ENCODE data around the gene CT45A2.
"Not testable (repeated sequence)": the region's sequence is repeated elsewhere in the genome, so short reads cannot be mapped to it uniquely, and the experiment has no call there.

The CT45A2 gene, protein sequence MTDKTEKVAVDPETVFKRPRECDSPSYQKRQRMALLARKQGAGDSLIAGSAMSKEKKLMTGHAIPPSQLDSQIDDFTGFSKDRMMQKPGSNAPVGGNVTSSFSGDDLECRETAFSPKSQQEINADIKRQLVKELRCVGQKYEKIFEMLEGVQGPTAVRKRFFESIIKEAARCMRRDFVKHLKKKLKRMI

DNA sequence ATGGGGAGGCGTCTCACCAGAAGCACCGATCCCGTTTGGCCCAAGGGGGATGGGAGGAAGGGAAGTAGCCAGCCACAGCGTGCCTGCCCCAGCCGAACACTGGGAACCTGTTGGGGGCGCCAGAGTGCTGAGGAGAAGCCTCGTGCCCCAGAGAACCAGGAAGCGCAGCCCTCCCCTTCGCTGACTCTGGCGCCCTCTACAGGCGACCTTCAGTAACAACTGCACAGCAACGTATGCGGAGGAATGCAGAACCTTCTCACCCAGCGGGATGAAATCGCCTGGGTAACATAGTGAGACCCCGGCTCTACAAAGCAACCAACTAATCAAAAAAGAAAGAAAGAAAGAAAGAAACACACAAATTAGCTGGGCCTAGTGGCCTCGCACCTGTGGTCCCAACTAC lies at the start of gene CT45A2:
Gene CT45A2, minus strand, starts transcription at position 101 of the 400 bp plus-strand sequence. CDS start 3,747 bp downstream, outside the sequence.
- H3K27me3 ChIP-seq (replicated peaks; ENCODE audit: control insufficient read depth, insufficient read depth, low read length); H3K4me3 ChIP-seq (replicated peaks; ENCODE audit: low read depth, low read length); H3K36me3 ChIP-seq (ENCODE audit: control insufficient read depth, insufficient read depth, low read length); DNase-seq (ENCODE audit: extremely low read depth, insufficient read length): not testable (repeated sequence)

GRCh38 chrX:135854438-135854837 lies 34.6 kb upstream of the CT45A2 start, which contains the start of gene CT45A8:
CT45A8 (minus strand) TSS chrX:135854538; CDS start chrX:135850783, 3,755 bp downstream.
- not testable (repeated sequence) for H3K4me3 ChIP-seq (replicated peaks; ENCODE audit: low read depth, low read length); H3K27me3 ChIP-seq (replicated peaks; ENCODE audit: control insufficient read depth, insufficient read depth, low read length); DNase-seq (ENCODE audit: extremely low read depth, insufficient read length)

GRCh38 chrX:135837180-135837579 lies 17.4 kb upstream of the CT45A2 start, which contains the start of gene CT45A7:
CT45A7 (minus strand) TSS chrX:135837280; CDS start chrX:135833533, 3,747 bp downstream.
- H3K36me3 ChIP-seq (ENCODE audit: control insufficient read depth, insufficient read depth, low read length); H3K27me3 ChIP-seq (replicated peaks; ENCODE audit: control insufficient read depth, insufficient read depth, low read length); DNase-seq (ENCODE audit: extremely low read depth, insufficient read length); H3K4me3 ChIP-seq (replicated peaks; ENCODE audit: low read depth, low read length): not testable (repeated sequence)

More at GRCh38 chrX:135854438-135854837, 34.6 kb upstream of the CT45A2 start, which contains the start of gene CT45A8:
- H3K36me3 ChIP-seq (ENCODE audit: control insufficient read depth, insufficient read depth, low read length): not testable (repeated sequence)

DNA sequence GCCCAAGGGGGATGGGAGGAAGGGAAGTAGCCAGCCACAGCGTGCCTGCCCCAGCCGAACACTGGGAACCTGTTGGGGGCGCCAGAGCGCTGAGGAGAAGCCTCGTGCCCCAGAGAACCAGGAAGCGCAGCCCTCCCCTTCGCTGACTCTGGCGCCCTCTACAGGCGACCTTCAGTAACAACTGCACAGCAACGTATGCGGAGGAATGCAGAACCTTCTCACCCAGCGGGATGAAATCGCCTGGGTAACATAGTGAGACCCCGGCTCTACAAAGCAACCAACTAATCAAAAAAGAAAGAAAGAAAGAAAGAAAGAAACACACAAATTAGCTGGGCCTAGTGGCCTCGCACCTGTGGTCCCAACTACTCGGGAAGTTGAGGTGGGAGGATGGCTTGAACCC lies 17.1 kb downstream of the CT45A2 start, which contains the start of gene CT45A6:
Gene CT45A6, minus strand, starts transcription at position 101 of the 400 bp plus-strand sequence. CDS start 3,794 bp downstream, outside the sequence.
- H3K36me3 ChIP-seq (ENCODE audit: control insufficient read depth, insufficient read depth, low read length); H3K4me3 ChIP-seq (replicated peaks; ENCODE audit: low read depth, low read length); DNase-seq (ENCODE audit: extremely low read depth, insufficient read length); H3K27me3 ChIP-seq (replicated peaks; ENCODE audit: control insufficient read depth, insufficient read depth, low read length): not testable (repeated sequence)

GRCh38 chrX:135785403-135785802 lies 34.4 kb downstream of the CT45A2 start, which contains the start of gene CT45A5:
CT45A5 (minus strand) TSS chrX:135785503; CDS start chrX:135781729, 3,774 bp downstream.
- H3K4me3 ChIP-seq (replicated peaks; ENCODE audit: low read depth, low read length); H3K27me3 ChIP-seq (replicated peaks; ENCODE audit: control insufficient read depth, insufficient read depth, low read length); DNase-seq (ENCODE audit: extremely low read depth, insufficient read length); H3K36me3 ChIP-seq (ENCODE audit: control insufficient read depth, insufficient read depth, low read length): not testable (repeated sequence)

DNA sequence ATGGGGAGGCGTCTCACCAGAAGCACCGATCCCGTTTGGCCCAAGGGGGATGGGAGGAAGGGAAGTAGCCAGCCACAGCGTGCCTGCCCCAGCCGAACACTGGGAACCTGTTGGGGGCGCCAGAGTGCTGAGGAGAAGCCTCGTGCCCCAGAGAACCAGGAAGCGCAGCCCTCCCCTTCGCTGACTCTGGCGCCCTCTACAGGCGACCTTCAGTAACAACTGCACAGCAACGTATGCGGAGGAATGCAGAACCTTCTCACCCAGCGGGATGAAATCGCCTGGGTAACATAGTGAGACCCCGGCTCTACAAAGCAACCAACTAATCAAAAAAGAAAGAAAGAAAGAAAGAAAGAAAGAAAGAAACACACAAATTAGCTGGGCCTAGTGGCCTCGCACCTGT lies 51.7 kb downstream of the CT45A2 start, which contains the start of gene CT45A3:
Gene CT45A3, minus strand, starts transcription at position 101 of the 400 bp plus-strand sequence. CDS start 3,747 bp downstream, outside the sequence.
- H3K27me3 ChIP-seq (replicated peaks; ENCODE audit: control insufficient read depth, insufficient read depth, low read length); H3K4me3 ChIP-seq (replicated peaks; ENCODE audit: low read depth, low read length); DNase-seq (ENCODE audit: extremely low read depth, insufficient read length): not testable (repeated sequence)

More for the DNA sequence above, 51.7 kb downstream of the CT45A2 start, which contains the start of gene CT45A3:
- H3K36me3 ChIP-seq (ENCODE audit: control insufficient read depth, insufficient read depth, low read length): not testable (repeated sequence)

Measured in GM06990 (cell line).